HG03159 (cell line): ENCODE measurements around the gene HCAR3.
"Not testable (repeated sequence)": the region's sequence is repeated elsewhere in the genome, so short reads cannot be mapped to it uniquely, and the experiment has no call there.

ENCODE experiments used
- ATAC-seq: cut with Tn5 transposase; IDR thresholded peaks from one replicate; pipeline ENCODE4 v1.9.1; 2021; ENCODE audit warnings: mild to moderate bottlenecking, moderate library complexity; ENCODE audit not compliant: unreplicated experiment

Gene HCAR3

DNA sequence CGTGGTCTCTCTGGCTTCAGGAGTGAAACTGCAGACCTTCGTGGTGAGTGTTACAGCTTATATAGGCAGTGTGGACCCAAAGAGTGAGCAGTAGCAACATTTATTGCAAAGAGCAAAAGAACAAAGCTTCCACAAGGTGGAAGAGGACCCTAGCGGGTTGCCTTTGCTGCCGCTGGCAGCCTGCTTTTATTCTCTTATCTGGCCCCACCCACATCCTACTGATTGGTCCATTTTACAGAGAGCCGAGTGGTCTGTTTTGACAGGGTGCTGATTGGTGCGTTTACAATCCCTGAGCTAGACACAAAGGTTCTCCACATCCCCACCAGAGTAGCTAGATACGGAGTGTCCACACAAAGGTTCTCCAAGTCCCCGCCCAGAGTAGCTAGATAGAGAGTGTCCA is 40.6 kb downstream of the HCAR3 start:
- not testable (repeated sequence) for ATAC-seq

DNA sequence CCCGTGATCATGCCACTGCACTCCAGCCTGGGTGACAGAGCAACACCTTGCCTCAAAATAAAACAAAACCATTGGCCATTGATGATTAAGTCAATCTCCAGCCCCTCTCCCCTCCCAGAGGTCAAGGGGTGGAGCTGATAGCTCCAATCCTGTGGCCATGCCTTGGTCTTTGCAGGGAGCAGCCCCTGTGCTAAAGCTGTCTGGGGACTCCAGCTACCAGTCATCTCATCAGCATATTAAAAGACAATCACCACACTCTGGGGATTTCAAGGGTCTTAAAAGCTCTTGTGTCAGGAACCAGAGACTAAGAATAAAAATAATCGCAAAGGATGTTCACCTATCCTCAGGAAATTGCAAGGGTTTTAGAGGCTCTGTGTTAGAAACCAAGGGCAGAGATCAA is 44.1 kb downstream of the HCAR3 start:
- no peak for ATAC-seq

DNA sequence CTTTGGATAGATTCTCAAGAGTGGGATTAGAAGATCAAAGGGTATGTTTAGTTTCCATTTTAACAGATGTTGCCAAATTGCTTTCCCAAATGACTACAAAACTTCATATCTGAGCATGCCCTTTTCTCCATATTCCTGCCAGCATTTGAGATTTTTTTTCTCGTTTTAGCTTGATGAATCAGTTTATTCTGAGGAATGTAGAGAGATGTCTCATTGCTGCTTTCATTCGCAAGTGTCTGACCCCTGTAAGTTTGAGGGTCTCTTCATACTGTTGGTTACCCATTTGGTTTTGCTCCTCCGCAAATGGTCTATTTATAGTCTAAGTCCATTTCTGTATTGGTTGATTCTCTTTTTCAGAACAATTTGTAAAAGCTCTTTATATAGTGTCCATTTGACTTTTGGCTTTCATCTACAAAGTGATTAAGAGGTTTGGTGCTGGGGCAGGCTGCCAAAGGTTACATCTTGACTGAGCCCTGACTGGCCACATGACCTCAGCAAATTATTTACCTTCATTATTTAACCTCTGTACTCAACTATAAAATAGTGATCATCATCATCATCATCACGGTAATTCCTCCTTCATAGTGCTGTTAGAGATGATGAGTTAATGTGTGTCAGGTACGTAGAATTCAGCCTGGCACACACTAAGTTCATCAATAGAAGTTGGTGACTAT is 47.1 kb downstream of the HCAR3 start:
- ATAC-seq = no peak

DNA sequence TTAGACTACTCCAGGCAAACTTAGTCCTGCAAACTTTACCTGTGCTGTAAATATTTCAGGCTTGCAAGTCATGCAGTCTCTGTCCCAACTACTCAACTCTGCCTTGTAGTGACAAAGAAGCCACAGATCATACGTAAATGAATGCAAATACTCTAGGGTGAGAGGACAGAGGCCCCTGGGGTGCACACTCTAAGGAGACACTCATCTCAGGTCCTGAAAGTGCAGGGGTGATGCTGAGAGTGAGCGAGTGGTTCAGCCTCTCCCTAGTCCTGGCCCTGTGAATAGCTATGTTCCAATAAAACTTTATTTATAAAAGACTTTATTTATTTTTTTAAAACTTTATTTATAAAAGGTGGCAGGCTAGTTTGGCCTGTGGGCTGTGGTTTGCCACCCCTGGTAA is 48.3 kb downstream of the HCAR3 start:
- no peak for ATAC-seq

DNA sequence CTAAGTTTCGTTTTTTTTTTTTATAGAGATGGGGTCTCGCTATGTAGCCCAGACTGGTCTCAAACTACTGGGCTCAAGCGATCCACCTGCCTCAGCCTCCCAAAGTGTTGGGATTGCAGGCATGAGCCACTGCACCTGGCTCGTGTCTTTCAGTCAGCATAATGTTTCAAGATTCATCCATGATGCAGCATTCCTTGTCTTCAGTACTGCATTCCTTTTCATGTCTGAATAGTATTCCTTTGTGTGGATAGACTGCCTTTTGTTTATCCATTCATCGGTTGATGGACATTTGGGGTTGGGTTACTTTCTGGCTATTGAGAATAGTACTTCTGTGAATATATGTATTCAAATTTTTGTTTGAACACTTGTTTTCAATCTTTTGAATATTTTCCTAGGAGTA is 50.9 kb downstream of the HCAR3 start:
- no peak for ATAC-seq

DNA sequence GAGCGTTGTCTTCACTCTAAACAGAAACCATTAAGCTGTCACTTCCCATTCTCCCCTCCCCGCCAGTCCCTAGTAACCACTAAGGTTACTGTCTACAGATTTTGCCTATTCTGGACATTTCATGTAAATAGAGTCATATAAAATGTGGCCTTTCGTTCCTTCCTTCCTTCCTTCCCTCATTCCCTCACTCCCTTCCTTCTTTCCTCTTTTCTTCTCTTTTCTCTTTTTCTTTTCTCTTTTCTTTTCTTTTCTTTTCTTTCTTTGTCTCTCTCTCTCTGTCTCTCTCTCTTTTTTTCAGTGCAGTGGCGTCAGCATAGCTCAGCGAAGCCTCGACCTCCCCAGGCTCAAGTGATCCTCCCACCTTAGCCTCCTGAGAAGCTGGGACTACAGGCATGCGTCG is 51.3 kb downstream of the HCAR3 start:
- no peak for ATAC-seq
